Measurements from ENCODE around the gene CAPN9. TPM values are rescaled to one million over a fixed set of nuclear protein-coding genes. Genes with fewer than 3 reads are reported as not detected.
"Not testable (repeated sequence)": the region's sequence is repeated elsewhere in the genome, so short reads cannot be mapped to it uniquely, and the experiment has no call there.

The CAPN9 gene
- polyA plus RNA-seq (2013, experiment 1 of 2; ENCODE audit: insufficient read length): 0.61 TPM
- polyA plus RNA-seq (2013, experiment 2 of 2; ENCODE audit: insufficient read length): 0.75 TPM

DNA sequence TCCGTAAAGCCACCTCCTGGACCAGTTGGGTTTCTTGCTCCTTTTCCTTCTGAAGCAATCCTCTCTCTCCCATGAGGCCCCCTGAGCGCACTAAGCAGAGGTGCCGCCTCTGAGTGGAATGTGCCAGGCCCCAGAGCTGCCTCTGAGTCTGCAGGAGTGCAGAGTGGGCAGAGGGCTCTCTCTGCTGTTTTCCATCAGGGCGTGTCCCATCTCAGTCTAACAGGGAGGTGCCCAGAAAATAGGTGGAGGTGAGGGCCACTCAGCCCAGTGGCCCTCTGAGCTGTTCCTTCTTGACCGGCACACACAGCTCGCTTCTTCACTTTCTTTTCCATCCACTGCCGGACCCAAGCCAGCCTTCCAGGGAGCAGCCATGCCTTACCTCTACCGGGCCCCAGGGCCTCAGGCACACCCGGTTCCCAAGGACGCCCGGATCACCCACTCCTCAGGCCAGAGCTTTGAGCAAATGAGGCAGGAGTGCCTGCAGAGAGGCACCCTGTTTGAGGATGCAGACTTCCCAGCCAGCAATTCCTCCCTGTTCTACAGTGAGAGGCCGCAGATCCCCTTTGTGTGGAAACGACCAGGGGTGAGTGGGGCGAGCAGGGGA, at the start of gene CAPN9:
CAPN9 (plus strand) TSS at position 262 of the 604 bp plus-strand sequence; CDS start at position 371, 109 bp downstream.
- DNase-seq: no peak

GRCh38 chr1:230698130-230698529, 49.1 kb upstream of the CAPN9 start:
- no peak for DNase-seq

GRCh38 chr1:230698964-230699363, 48.2 kb upstream of the CAPN9 start:
- not testable (repeated sequence) for DNase-seq

DNA sequence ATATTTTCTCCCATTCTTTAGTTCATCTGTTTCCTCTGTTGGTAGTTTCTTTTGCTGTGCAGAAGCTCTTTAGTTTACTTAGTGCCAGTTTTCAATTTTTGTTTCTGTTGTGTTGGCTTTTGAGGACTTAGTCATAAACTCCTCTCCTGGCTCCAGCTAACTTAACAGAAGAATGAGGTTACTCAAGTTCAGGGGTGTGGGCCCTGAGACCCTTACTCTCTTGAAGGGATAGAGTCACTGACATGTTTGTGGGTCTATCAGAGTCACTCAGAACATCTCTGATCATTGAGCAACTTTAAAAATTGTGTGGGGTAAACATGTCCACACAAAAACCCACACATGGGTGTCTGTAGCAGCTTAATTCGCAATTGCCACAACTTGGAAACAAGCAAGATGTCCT, 47.5 kb upstream of the CAPN9 start:
- no peak for DNase-seq

- no peak for DNase-seq
These were observed 47.1 kb upstream of the CAPN9 start for GRCh38 chr1:230700132-230700531.

DNA sequence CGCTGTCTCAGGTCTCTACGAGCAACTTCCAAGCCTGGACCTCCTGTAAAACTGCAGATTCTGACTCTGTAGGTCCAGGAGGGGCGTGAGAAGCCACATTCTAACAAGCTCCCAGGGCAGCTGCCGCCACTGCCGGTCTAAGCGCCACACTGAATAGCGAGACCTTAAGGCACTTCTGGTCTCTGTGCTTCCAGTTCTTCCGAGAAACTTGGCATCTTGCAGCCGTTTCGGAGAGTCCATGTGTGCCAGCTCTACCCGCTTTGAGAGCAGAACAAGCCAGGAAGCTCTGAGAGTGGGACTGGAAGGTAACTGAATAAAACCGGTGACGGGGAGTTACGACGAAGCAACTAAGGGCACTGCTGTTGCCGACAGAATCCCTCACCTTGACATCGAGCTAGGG, 45.8 kb upstream of the CAPN9 start:
- no peak for DNase-seq

- DNase-seq: no peak
These were observed 45.1 kb upstream of the CAPN9 start for GRCh38 chr1:230701895-230702768.

DNA sequence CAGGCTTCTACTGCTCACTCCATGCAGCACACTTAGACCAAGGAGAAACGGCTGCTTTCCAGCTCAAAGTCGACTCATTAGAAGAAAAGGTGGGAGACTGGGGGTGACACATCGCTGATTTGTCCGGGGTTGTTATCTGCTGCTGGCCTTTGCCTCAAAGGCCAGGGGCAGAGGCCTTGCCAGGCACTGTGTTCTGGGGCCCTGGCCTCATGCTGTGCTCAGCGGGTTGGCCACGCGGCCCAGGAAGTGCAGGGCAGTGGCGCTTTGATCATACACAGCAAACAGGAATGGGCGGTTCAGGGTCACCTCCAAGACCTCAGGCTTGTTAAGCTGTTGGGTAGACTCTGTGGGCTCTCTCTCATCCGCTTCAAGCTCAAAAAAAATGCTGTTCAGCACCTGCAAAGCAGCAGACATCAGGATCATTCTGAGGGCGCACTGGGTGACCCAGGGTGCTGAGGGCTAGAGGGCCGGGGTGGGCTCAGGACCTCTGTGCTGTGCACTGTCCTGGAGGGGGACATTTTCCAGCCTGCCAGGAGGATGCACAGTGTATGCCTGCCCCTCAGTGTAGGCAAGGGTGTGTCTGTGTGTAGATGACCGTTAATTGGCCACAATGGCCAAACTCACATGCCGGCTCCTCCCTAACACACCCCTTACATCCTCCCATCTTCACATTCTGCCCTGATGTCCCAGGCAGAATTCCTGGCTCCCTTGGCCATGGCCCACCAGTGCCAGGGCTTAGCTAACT, 44.1 kb upstream of the CAPN9 start:
- no peak for DNase-seq

GRCh38 chr1:230703679-230704385, 43.4 kb upstream of the CAPN9 start:
- no peak for DNase-seq

GRCh38 chr1:230704830-230705229, 42.4 kb upstream of the CAPN9 start:
- no peak for DNase-seq

GRCh38 chr1:230705289-230706019, 41.7 kb upstream of the CAPN9 start:
- DNase-seq: no peak

- no peak for DNase-seq
These were observed 41.0 kb upstream of the CAPN9 start for GRCh38 chr1:230706020-230706699.

DNA sequence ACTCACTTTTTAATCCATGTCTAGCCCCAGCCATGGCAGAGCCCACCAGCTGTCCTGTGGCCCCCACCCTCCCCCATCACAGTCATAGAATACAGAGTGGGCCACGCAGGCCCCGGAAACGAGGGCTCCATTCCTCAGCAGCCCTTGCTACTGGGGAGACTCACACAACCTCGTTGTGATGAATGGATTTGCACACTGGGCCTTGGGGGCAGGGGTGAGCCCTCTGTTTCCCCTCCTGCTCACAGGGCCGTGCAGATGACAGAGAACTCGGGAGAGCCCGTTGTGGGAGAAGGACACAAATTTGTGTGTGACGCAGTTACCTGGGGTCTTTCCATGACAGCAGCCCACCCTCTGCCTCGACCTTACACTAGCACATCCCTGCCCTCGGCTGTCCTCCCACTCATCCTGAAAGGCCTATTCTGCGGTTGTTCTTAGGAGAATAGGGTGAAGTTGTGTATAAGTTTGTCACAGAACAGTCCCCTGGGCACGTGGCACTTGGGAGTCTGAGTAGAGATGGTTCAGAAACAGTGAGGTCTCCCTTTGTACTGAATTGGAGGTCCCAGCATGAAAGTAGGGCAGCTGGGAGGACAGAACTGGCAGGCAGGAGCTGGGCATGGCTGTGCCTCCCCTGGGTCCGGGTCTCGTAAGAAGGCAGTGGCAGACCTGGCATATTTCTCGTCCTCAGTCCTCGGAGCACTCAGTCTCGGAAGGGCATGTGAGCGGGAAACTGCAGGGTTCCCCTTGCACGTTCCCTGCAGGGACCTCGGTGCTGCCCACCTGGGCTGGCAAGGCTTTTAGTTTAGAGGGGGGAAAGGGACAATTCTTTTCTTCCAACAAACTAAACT, 40.1 kb upstream of the CAPN9 start:
- DNase-seq: no peak

- DNase-seq: no peak
These were observed 39.2 kb upstream of the CAPN9 start for GRCh38 chr1:230707732-230708630.

DNA sequence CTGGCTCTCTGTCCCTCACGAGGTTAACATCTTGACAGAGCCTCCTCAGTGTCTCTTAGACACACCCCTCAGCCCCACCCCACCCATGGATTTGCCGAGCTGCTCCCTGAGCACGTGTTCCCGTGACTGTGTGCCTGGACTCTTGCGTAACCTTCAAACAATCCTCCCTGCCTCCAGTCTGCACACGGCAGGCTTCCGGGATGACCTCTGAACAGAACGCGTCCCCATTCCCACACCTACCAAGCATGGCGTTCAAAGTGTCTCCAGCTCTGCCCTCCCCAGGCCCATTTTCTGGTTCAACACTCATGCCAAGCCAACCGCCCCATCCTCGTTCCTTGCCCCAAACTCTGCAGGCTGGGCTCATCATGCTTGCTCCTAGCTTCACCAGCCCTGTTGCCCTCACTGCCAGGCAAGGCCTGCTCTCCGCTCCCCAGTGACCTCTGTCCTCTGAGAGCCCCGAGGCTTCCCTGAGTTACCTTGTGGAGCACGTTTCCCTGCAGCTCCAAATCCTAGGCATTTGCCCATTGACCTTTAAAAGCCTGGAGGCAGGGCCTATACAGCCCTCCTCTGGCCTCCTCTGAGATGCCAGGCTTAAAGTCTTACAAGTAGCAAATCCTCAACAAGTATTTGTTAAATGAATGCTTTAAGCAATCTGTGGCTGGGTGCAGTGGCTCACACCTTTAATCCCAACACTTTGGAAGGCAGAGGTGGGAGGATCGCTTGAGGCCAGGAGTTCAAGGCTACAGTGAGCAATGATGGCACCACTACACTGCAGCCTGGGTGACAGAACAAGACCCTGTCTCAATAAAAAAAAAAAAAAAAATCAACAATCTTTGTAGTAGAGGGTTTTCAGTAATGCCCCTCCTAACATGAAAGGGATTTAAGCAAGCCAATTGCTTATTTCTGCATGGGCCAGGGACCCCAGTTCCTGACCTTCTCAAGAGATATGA, 38.3 kb upstream of the CAPN9 start:
- no peak for DNase-seq

DNA sequence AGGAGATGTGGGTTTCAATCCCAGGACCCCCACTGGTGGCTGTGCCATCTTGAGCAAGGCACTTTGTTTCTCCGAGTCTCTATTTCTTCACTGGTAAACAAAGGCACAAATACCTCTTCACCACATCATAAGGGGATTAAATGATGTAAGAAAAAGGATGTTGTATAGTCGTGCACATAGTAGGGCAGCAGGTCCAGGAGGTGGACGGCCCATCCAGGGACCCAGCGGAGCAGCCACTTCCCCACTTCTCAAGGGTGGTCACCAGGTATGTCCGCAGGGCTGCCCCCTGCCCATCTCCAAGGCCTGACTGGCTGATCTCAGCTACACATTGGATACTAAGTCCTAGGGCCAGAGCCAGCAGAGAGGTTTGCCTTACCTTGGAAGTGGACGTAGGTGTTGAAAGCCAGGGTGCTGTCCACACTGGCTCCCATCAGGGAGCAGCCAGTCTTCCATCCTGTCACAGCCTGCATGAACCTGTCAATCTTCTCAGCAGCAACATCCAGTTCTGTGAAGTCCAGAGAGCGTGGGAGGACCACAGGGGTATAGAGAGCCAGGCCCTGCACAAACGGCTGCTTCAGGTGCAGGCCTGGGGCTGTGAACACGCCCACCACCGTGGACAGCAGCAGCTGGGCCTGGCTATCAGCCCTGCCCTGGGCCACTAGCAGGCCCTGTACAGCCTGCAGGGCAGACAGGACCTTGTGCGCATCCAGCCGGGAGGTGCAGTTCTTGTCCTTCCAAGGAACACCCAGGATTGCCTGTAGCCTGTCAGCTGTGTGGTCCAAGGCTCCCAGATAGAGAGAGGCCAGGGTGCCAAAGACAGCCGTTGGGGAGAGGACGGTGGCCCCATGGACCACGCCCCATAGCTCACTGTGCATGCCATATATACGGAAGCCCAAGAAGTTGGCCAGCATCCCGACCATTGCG, 37.3 kb upstream of the CAPN9 start:
- no peak for DNase-seq

DNA sequence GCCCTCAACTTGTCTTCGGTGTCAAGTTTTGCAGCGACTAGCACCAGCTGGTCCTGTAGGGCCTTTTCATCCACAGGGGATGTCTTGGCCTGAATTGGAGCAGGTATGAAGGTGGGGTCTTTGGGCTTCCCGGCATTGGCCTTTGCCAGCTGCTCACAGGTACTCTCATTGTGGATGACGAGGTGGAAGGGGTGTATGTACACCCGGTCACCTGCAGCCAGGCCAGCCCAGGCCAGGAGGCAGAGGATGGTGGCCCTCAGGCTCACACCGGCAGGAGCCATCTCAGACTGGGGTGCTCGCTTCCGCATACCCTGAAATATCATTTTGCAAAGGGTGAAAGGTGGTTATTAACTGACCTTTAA, 36.7 kb upstream of the CAPN9 start:
- no peak for DNase-seq

All from fibroblast of skin of scalp (primary cell).